ENCODE measurements around the gene ALG10B.
"Not testable (repeated sequence)": the region's sequence is repeated elsewhere in the genome, so short reads cannot be mapped to it uniquely, and the experiment has no call there.

The ALG10B gene

GRCh38 chr12:38316391-38317129 is at the start of gene ALG10B:
TSS of gene ALG10B (plus strand) at chr12:38316774. CDS start at chr12:38316894, 120 bp downstream.
- DNase-seq = peak; percentile 71

GRCh38 chr12:38268612-38269011 is 48.0 kb upstream of the ALG10B start:
- no peak for DNase-seq

- DNase-seq = no peak
These were observed 46.7 kb upstream of the ALG10B start for GRCh38 chr12:38269897-38270296.

GRCh38 chr12:38279756-38280155 is 36.8 kb upstream of the ALG10B start:
- DNase-seq = no peak

GRCh38 chr12:38282886-38283285 is 33.7 kb upstream of the ALG10B start:
- DNase-seq = no peak

GRCh38 chr12:38289396-38289795 is 27.2 kb upstream of the ALG10B start:
- DNase-seq = no peak

GRCh38 chr12:38291160-38291559 is 25.4 kb upstream of the ALG10B start:
- DNase-seq = no peak

GRCh38 chr12:38302972-38303371 is 13.6 kb upstream of the ALG10B start:
- DNase-seq = not testable (repeated sequence)

GRCh38 chr12:38321966-38322365 is 5.4 kb downstream of the ALG10B start:
- not testable (repeated sequence) for DNase-seq

- no peak for DNase-seq
These were observed 8.3 kb downstream of the ALG10B start for GRCh38 chr12:38324912-38325311.

GRCh38 chr12:38327356-38327755 is 10.8 kb downstream of the ALG10B start:
- DNase-seq = no peak

- DNase-seq = no peak
These were observed 11.8 kb downstream of the ALG10B start for GRCh38 chr12:38328306-38328895.

- not testable (repeated sequence) for DNase-seq
These were observed 13.8 kb downstream of the ALG10B start for GRCh38 chr12:38330414-38330813.

- no peak for DNase-seq
These were observed 16.2 kb downstream of the ALG10B start for GRCh38 chr12:38332814-38333213.

- DNase-seq = no peak
These were observed 25.9 kb downstream of the ALG10B start for GRCh38 chr12:38342444-38342843.

- DNase-seq = not testable (repeated sequence)
These were observed 26.7 kb downstream of the ALG10B start for GRCh38 chr12:38343256-38343655.

GRCh38 chr12:38343916-38344315 is 27.3 kb downstream of the ALG10B start:
- DNase-seq = not testable (repeated sequence)

GRCh38 chr12:38350342-38351174 is 34.0 kb downstream of the ALG10B start:
- DNase-seq = no peak

GRCh38 chr12:38351175-38351508 is 34.6 kb downstream of the ALG10B start:
- not testable (repeated sequence) for DNase-seq

- no peak for DNase-seq
These were observed 50.9 kb downstream of the ALG10B start for GRCh38 chr12:38367506-38367905.

GRCh38 chr12:38370311-38370710 is 53.7 kb downstream of the ALG10B start:
- no peak for DNase-seq

- no peak for DNase-seq
These were observed 57.2 kb downstream of the ALG10B start for GRCh38 chr12:38373784-38374183.

GRCh38 chr12:38374751-38375150 is 58.2 kb downstream of the ALG10B start:
- no peak for DNase-seq
